K562 (cell line): ENCODE results near the gene NMT1. TPM values are rescaled to one million over a fixed set of nuclear protein-coding genes. Genes with fewer than 3 reads are reported as not detected.

Experiments used
- BCOR ChIP-seq: fragments of 450-650 bp; IDR thresholded peaks from 2 replicates; pipeline ENCODE4 v1.6.1; 2016
- CBX5 ChIP-seq: IDR thresholded peaks from 2 replicates; pipeline ENCODE4 v1.6.1; 2014; ENCODE audit warnings: low read depth, borderline replicate concordance
- CC2D1A ChIP-seq: fragments of 450-650 bp; IDR thresholded peaks from 2 replicates; pipeline ENCODE4 v1.6.1; 2017; ENCODE audit warnings: mild to moderate bottlenecking
- CEBPG ChIP-seq, 3 experiments: fragments of 200-800 bp in 1 of 3; sonication (Bioruptor generic) in 1 of 3; sonication (generic) in 1 of 3; formaldehyde crosslinking in 1 of 3; IDR thresholded peaks in 2 of 3; conservative IDR thresholded peaks in 1 of 3; 2 replicates each; pipeline versions ENCODE4 v1.6.1 to v1.8.0; 2016 to 2022; ENCODE audit warnings: missing compliant biosample characterization in 2 of 3, missing genetic modification characterization in 2 of 3, mild to moderate bottlenecking in 1 of 3, missing genetic modification reagents in 1 of 3
- HDAC1 ChIP-seq, 2 experiments: fragments of 450-650 bp; IDR thresholded peaks; 2 replicates each; pipeline ENCODE4 v1.6.1; 2016 to 2017; ENCODE audit warnings: inconsistent platforms in 1 of 2, mild to moderate bottlenecking in 1 of 2, moderate library complexity in 1 of 2
- MAZ ChIP-seq, 2 experiments: fragments of 450-650 bp in 1 of 2; sonication (generic) in 1 of 2; formaldehyde crosslinking; IDR thresholded peaks in 1 of 2; conservative IDR thresholded peaks in 1 of 2; 2 replicates each; pipeline versions ENCODE4 v1.4.0 to v1.5.0; 2020; ENCODE audit warnings: mild to moderate bottlenecking in 1 of 2, missing genetic modification reagents in 1 of 2
- NCOA6 ChIP-seq: fragments of 450-650 bp; IDR thresholded peaks from 2 replicates; pipeline ENCODE4 v1.6.1; 2017; ENCODE audit warnings: mild to moderate bottlenecking
- OTX1 ChIP-seq: fragments of 450-650 bp; formaldehyde crosslinking; IDR thresholded peaks from 2 replicates; pipeline ENCODE4 v1.4.0; 2022; ENCODE audit warnings: mild to moderate bottlenecking
- PTBP1 ChIP-seq: fragments of 200-400 bp; formaldehyde crosslinking; IDR thresholded peaks from 2 replicates; pipeline ENCODE4 v1.6.1; 2017; ENCODE audit warnings: low read depth, low read length
- RBM15 ChIP-seq: fragments of 200-400 bp; formaldehyde crosslinking; IDR thresholded peaks from 2 replicates; pipeline ENCODE4 v1.6.1; 2018; ENCODE audit warnings: mild to moderate bottlenecking, low read length, moderate library complexity; ENCODE audit not compliant: insufficient read depth
- SRF ChIP-seq, 2 experiments: fragments of 250-450, 450-650 bp in 1 of 2; sonication (Bioruptor Pico) in 1 of 2; sonication (generic) in 1 of 2; formaldehyde crosslinking; IDR thresholded peaks; 2 replicates each; pipeline versions ENCODE4 v1.5.0 to v1.5.1; 2020 to 2022; ENCODE audit warnings: mild to moderate bottlenecking in 1 of 2, missing genetic modification reagents in 1 of 2
- polyA plus RNA-seq, 8 experiments: library from polyadenylated mRNA; depleted of rRNA in 4 of 8; stranded (reverse) in 5 of 8; unstranded in 3 of 8; fragments of >200 nt; fragmentation: Nextera tagmentation in 2 of 8; fragmentation: Illumina TruSeq in 1 of 8; extraction: Ambion mirVana in 2 of 8; extraction: Trizol in 1 of 8; gene quantifications; 2 replicates each; pipeline versions ENCODE4 v1.2.1 to v1.2.3, GENCODE V29; 2011 to 2014; ENCODE audit warnings: inconsistent platforms in 1 of 8, missing spikeins in 1 of 8
- total RNA-seq, 7 experiments: library from RNA; depleted of rRNA in 6 of 7; stranded (reverse); fragments of >200 nt in 6 of 7; fragmentation: Illumina TruSeq in 2 of 7; extraction: Trizol in 2 of 7; gene quantifications; 2 replicates each; pipeline versions ENCODE4 v1.2.1 to v1.2.3, GENCODE V29; 2011 to 2021; ENCODE audit warnings: low replicate concordance in 1 of 7
- TF ChIP-seq, protein P1 (sequence below): fragments of 450-650 bp; IDR thresholded peaks from 2 replicates; pipeline ENCODE4 v1.6.1; 2017; ENCODE audit warnings: antibody characterized with exemption, mild to moderate bottlenecking
- TF ChIP-seq, protein P2 (sequence below): fragments of 450-650 bp; IDR thresholded peaks from 2 replicates; pipeline ENCODE4 v1.6.1; 2016; ENCODE audit warnings: low read depth, mild to moderate bottlenecking, moderate library complexity
- TF ChIP-seq, protein P3 (sequence below): IDR thresholded peaks from 2 replicates; pipeline ENCODE4 v1.6.1; 2011; ENCODE audit warnings: borderline replicate concordance, low read depth, mild to moderate bottlenecking, moderate library complexity, low read length; ENCODE audit not compliant: insufficient read depth, poor library complexity, severe bottlenecking
- TF ChIP-seq, protein P4 (sequence below): fragments of 250-450 bp; sonication (Bioruptor Pico); IDR thresholded peaks from 2 replicates; pipeline ENCODE4 v1.8.0; 2022; ENCODE audit warnings: moderate library complexity, mild to moderate bottlenecking, inconsistent platforms

Gene NMT1
- total and polyA plus RNA-seq, 9 of the 15 experiments (the other 6 are each of a cell fraction or from before 2014, with no cell fraction given), result 86.7 to 569 (median 213) TPM

- TF ChIP-seq RBM15 (no peak), NCOA6 (no peak), OTX1 (no peak), PTBP1 (no peak), CBX5 (no peak), BCOR (0 out of 2 replicates have a peak, but pooled peaks have one; percentile 37), MAZ (CRISPR knock-in tag; conservative IDR thresholded peaks at IDR 0.05 in 1 of 2, IDR thresholded peaks at IDR 0.05 in 1 of 2) (no peak), CC2D1A (0 out of 2 replicates have a peak, but pooled peaks have one; percentile 26), CEBPG (CRISPR knock-in tag; IDR thresholded peaks at IDR 0.05) (no peak), CEBPG (tag; conservative IDR thresholded peaks at IDR 0.05 in 1 of 2, IDR thresholded peaks at IDR 0.05 in 1 of 2) (peak in 1 of 2 experiments; percentile 11; a peak in 2 of 4 replicates), SRF (CRISPR knock-in tag; IDR thresholded peaks at IDR 0.05) (no peak), HDAC1 (IDR thresholded peaks at IDR 0.05) (peak in 1 of 2 experiments; percentile 85; a peak in 2 of 4 replicates)
- TF ChIP-seq, protein P1, sequence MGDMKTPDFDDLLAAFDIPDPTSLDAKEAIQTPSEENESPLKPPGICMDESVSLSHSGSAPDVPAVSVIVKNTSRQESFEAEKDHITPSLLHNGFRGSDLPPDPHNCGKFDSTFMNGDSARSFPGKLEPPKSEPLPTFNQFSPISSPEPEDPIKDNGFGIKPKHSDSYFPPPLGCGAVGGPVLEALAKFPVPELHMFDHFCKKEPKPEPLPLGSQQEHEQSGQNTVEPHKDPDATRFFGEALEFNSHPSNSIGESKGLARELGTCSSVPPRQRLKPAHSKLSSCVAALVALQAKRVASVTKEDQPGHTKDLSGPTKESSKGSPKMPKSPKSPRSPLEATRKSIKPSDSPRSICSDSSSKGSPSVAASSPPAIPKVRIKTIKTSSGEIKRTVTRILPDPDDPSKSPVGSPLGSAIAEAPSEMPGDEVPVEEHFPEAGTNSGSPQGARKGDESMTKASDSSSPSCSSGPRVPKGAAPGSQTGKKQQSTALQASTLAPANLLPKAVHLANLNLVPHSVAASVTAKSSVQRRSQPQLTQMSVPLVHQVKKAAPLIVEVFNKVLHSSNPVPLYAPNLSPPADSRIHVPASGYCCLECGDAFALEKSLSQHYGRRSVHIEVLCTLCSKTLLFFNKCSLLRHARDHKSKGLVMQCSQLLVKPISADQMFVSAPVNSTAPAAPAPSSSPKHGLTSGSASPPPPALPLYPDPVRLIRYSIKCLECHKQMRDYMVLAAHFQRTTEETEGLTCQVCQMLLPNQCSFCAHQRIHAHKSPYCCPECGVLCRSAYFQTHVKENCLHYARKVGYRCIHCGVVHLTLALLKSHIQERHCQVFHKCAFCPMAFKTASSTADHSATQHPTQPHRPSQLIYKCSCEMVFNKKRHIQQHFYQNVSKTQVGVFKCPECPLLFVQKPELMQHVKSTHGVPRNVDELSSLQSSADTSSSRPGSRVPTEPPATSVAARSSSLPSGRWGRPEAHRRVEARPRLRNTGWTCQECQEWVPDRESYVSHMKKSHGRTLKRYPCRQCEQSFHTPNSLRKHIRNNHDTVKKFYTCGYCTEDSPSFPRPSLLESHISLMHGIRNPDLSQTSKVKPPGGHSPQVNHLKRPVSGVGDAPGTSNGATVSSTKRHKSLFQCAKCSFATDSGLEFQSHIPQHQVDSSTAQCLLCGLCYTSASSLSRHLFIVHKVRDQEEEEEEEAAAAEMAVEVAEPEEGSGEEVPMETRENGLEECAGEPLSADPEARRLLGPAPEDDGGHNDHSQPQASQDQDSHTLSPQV, result no peak
- TF ChIP-seq, protein P2, sequence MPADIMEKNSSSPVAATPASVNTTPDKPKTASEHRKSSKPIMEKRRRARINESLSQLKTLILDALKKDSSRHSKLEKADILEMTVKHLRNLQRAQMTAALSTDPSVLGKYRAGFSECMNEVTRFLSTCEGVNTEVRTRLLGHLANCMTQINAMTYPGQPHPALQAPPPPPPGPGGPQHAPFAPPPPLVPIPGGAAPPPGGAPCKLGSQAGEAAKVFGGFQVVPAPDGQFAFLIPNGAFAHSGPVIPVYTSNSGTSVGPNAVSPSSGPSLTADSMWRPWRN, result 0 out of 2 replicates have a peak, but pooled peaks have one; percentile 65
- TF ChIP-seq, protein P3, sequence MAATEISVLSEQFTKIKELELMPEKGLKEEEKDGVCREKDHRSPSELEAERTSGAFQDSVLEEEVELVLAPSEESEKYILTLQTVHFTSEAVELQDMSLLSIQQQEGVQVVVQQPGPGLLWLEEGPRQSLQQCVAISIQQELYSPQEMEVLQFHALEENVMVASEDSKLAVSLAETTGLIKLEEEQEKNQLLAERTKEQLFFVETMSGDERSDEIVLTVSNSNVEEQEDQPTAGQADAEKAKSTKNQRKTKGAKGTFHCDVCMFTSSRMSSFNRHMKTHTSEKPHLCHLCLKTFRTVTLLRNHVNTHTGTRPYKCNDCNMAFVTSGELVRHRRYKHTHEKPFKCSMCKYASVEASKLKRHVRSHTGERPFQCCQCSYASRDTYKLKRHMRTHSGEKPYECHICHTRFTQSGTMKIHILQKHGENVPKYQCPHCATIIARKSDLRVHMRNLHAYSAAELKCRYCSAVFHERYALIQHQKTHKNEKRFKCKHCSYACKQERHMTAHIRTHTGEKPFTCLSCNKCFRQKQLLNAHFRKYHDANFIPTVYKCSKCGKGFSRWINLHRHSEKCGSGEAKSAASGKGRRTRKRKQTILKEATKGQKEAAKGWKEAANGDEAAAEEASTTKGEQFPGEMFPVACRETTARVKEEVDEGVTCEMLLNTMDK, result no peak
- TF ChIP-seq, protein P4, sequence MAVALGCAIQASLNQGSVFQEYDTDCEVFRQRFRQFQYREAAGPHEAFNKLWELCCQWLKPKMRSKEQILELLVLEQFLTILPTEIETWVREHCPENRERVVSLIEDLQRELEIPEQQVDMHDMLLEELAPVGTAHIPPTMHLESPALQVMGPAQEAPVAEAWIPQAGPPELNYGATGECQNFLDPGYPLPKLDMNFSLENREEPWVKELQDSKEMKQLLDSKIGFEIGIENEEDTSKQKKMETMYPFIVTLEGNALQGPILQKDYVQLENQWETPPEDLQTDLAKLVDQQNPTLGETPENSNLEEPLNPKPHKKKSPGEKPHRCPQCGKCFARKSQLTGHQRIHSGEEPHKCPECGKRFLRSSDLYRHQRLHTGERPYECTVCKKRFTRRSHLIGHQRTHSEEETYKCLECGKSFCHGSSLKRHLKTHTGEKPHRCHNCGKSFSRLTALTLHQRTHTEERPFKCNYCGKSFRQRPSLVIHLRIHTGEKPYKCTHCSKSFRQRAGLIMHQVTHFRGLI (CRISPR knock-in tag), result no peak
Observed at GRCh38 chr17:45031231-45032173, 29.6 kb upstream of the NMT1 start (continued).
